Activated CD8-positive, alpha-beta memory T cell treated with anti-CD3 and anti-CD28 coated beads, Interleukin-2, amount 10 ng/mL, durations not matched to agents 7 days and 5 days (primary cell): Measurements from ENCODE around the gene HSPE1. TPM values are rescaled to one million over a fixed set of nuclear protein-coding genes. Genes with fewer than 3 reads are reported as not detected.
"Not testable (repeated sequence)": the region's sequence is repeated elsewhere in the genome, so short reads cannot be mapped to it uniquely, and the experiment has no call there.

Source experiments
- ATAC-seq: fragments of 150-1000 bp; cut with Tn5 transposase; one replicate; pipeline ENCODE4 v1.10.0; 2021; ENCODE audit warnings: moderate library complexity
- CTCF ChIA-PET: fragments of 350-600 bp; sonication (Branson Sonifier 250); formaldehyde crosslinking; loops from one replicate; lab custom pipeline; 2021; ENCODE audit warnings: antibody characterized with exemption; lab: Charles Lee
- DNase-seq: peaks from one replicate; pipeline ENCODE4 v3.0.0-alpha.2; 2020
- H3K27ac Mint-ChIP-seq: one replicate; pipeline ENCODE4 v1.8.0; 2021; ENCODE audit warnings: mild to moderate bottlenecking, mixed read lengths
- H3K27me3 Mint-ChIP-seq: one replicate; pipeline ENCODE4 v1.8.0; 2021; ENCODE audit warnings: mixed read lengths
- H3K36me3 Mint-ChIP-seq: one replicate; pipeline ENCODE4 v1.8.0; 2021; ENCODE audit warnings: mild to moderate bottlenecking, mixed read lengths
- H3K4me1 Mint-ChIP-seq: one replicate; pipeline ENCODE4 v1.8.0; 2021; ENCODE audit warnings: mixed read lengths
- H3K4me3 Mint-ChIP-seq: one replicate; pipeline ENCODE4 v1.8.0; 2021; ENCODE audit warnings: mild to moderate bottlenecking, moderate library complexity, mixed read lengths
- H3K9me3 Mint-ChIP-seq: one replicate; pipeline ENCODE4 v1.8.0; 2022; ENCODE audit warnings: low read depth, mixed read lengths
- total RNA-seq, 2 experiments: library from RNA; stranded (reverse); gene quantifications; one replicate each; pipeline ENCODE4 v1.2.3, GENCODE V29; 2021

The HSPE1 gene
- total RNA-seq, 2 experiments from 2014 or later, result 149 to 170 TPM

GRCh38 chr2:197547163-197547900, 47.2 kb downstream of the HSPE1 start:
- ATAC-seq (no peak), DNase-seq (no peak)
- Mint-ChIP-seq H3K9me3 (no peaks in the 10 kb centered on the region), H3K4me1 (no peaks in the 10 kb centered on the region), H3K27me3 (no peaks in the 10 kb centered on the region), H3K27ac (no peak overlapping the region), H3K4me3 (no peak overlapping the region), H3K36me3 (peaks cover 48% of the 10 kb centered on the region)
- CTCF ChIA-PET, result no interaction called here

GRCh38 chr2:197548582-197548981, 48.4 kb downstream of the HSPE1 start:
- no peak overlapping the region for H3K27ac Mint-ChIP-seq
- H3K4me3 Mint-ChIP-seq, result no peak overlapping the region
- peaks cover 49% of the 10 kb centered on the region for H3K36me3 Mint-ChIP-seq
- DNase-seq (no peak), ATAC-seq (no peak)
- no peaks in the 10 kb centered on the region for H3K9me3 Mint-ChIP-seq
- CTCF ChIA-PET, result interaction anchor here (1.2 kb wide), 1 partner anchor 749 kb away, joined by 3 read pairs; no protein-coding TSS in a partner anchor
- H3K27me3 Mint-ChIP-seq, result no peaks in the 10 kb centered on the region
- no peaks in the 10 kb centered on the region for H3K4me1 Mint-ChIP-seq

GRCh38 chr2:197551260-197551659, 51.1 kb downstream of the HSPE1 start:
- H3K36me3 Mint-ChIP-seq, result peaks cover 42% of the 10 kb centered on the region
- H3K9me3 Mint-ChIP-seq, ATAC-seq, CTCF ChIA-PET, H3K27me3 Mint-ChIP-seq, H3K4me3 Mint-ChIP-seq, H3K27ac Mint-ChIP-seq, DNase-seq, H3K4me1 Mint-ChIP-seq: not testable (repeated sequence)

Other genes with a start within 250 kb of the HSPE1 start
- 100 to 1,000 TPM; 210 to 249 TPM for gene ANKRD44, start 189.6 kb upstream of the HSPE1 start, total RNA-seq
- gene SF3B1, start 65.4 kb upstream of the HSPE1 start, total RNA-seq, result 100 to 1,000 TPM; 266 to 298 TPM
- gene COQ10B, start 46.8 kb upstream of the HSPE1 start, total RNA-seq, result 10 to 100 TPM; 25.9 to 26.6 TPM
- gene HSPD1, start 539 bp upstream of the HSPE1 start, total RNA-seq, result 100 to 1,000 TPM; 298 to 427 TPM
- gene MOB4, start 15.7 kb downstream of the HSPE1 start, total RNA-seq, result 10 to 100 TPM; 18.0 to 24.5 TPM
- not detected for gene RFTN2, start 175.2 kb downstream of the HSPE1 start, total RNA-seq
- gene MARS2, start 205.0 kb downstream of the HSPE1 start, total RNA-seq, result 10 to 100 TPM; 17.8 to 22.0 TPM